HepG2 (cell line): ENCODE measurements around the gene GUK1.

Source experiments
- ADNP ChIP-seq: sonication (generic); formaldehyde crosslinking; IDR thresholded peaks from 2 replicates; pipeline ENCODE4 v1.4.0; 2020; ENCODE audit warnings: missing genetic modification reagents
- AGO1 ChIP-seq: fragments of 200-400 bp; formaldehyde crosslinking; IDR thresholded peaks from 2 replicates; pipeline ENCODE4 v1.6.1; 2017; ENCODE audit warnings: mild to moderate bottlenecking, low read depth, low read length, moderate library complexity; ENCODE audit not compliant: poor library complexity, severe bottlenecking
- ATRX ChIP-seq: sonication (generic); formaldehyde crosslinking; IDR thresholded peaks from 2 replicates; pipeline ENCODE4 v1.4.0; 2020; ENCODE audit warnings: missing genetic modification reagents, borderline replicate concordance
- DMTF1 ChIP-seq: sonication (generic); formaldehyde crosslinking; IDR thresholded peaks from 2 replicates; pipeline ENCODE4 v1.4.0; 2020; ENCODE audit warnings: mild to moderate bottlenecking, missing genetic modification reagents
- ELF1 ChIP-seq: sonication (generic); formaldehyde crosslinking; IDR thresholded peaks from 2 replicates; pipeline ENCODE4 v1.4.0; 2020; ENCODE audit warnings: missing genetic modification reagents
- ELK4 ChIP-seq: sonication (generic); formaldehyde crosslinking; IDR thresholded peaks from 2 replicates; pipeline ENCODE4 v1.9.0; 2021; ENCODE audit warnings: missing genetic modification reagents, borderline replicate concordance
- EZH2 ChIP-seq: conservative IDR thresholded peaks from 2 replicates; pipeline ENCODE4 v1.6.1; 2012; ENCODE audit warnings: mild to moderate bottlenecking, low read depth, low read length, moderate library complexity
- MBNL3 ChIP-seq: fragments of 250-450 bp; sonication (Bioruptor Pico); conservative IDR thresholded peaks from 2 replicates; pipeline ENCODE4 v1.8.0; 2022; ENCODE audit warnings: mild to moderate bottlenecking, inconsistent platforms
- POLR2A ChIP-seq, 2 experiments: IDR thresholded peaks; 2 replicates each; pipeline ENCODE4 v1.6.1; 2011; ENCODE audit warnings: low read depth in 2 of 2, low read length in 2 of 2, mild to moderate bottlenecking in 1 of 2, moderate library complexity in 1 of 2; ENCODE audit not compliant: insufficient read depth in 1 of 2
- ZFP36L1 ChIP-seq: sonication (generic); formaldehyde crosslinking; IDR thresholded peaks from 2 replicates; pipeline ENCODE4 v1.8.0; 2022; ENCODE audit warnings: mild to moderate bottlenecking, missing genetic modification reagents, moderate library complexity
- ZNF124 ChIP-seq: sonication (generic); formaldehyde crosslinking; IDR thresholded peaks from 2 replicates; pipeline ENCODE4 v1.4.0; 2020; ENCODE audit warnings: missing genetic modification reagents
- ZNF251 ChIP-seq: sonication (generic); formaldehyde crosslinking; IDR thresholded peaks from 2 replicates; pipeline ENCODE4 v1.9.0; 2021; ENCODE audit warnings: mild to moderate bottlenecking, missing genetic modification reagents
- TF ChIP-seq, protein P1 (sequence below): sonication (generic); formaldehyde crosslinking; IDR thresholded peaks from 2 replicates; pipeline ENCODE4 v1.5.0; 2020; ENCODE audit warnings: mild to moderate bottlenecking, missing genetic modification reagents, moderate library complexity
- TF ChIP-seq, protein P2 (sequence below): sonication (generic); formaldehyde crosslinking; IDR thresholded peaks from 2 replicates; pipeline ENCODE4 v1.8.0; 2023; ENCODE audit warnings: mild to moderate bottlenecking, missing genetic modification reagents

DNA sequence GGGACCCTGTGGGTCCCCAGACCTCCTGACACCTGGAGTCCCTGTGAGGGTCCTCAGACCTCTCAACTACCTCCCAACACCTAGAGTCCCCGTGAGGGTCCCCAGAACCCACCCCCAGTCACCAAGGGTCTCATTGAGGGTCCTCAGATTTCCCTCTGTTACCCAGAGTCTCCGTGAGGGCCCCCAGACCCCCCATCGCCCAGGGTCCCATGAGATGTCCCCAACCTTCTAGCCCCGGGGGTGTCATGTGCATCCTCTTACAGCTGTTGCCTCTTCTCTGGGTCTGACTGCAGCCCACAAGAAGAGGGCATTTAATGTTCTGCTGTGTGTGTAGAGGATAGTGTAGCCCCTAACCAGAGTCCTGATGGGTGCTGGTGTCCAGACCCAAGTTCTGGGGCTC is 7.7 kb downstream of the GUK1 start:
- TF ChIP-seq AGO1: no peak
- TF ChIP-seq ZFP36L1 (CRISPR knock-in tag): no peak
- TF ChIP-seq, protein P1, sequence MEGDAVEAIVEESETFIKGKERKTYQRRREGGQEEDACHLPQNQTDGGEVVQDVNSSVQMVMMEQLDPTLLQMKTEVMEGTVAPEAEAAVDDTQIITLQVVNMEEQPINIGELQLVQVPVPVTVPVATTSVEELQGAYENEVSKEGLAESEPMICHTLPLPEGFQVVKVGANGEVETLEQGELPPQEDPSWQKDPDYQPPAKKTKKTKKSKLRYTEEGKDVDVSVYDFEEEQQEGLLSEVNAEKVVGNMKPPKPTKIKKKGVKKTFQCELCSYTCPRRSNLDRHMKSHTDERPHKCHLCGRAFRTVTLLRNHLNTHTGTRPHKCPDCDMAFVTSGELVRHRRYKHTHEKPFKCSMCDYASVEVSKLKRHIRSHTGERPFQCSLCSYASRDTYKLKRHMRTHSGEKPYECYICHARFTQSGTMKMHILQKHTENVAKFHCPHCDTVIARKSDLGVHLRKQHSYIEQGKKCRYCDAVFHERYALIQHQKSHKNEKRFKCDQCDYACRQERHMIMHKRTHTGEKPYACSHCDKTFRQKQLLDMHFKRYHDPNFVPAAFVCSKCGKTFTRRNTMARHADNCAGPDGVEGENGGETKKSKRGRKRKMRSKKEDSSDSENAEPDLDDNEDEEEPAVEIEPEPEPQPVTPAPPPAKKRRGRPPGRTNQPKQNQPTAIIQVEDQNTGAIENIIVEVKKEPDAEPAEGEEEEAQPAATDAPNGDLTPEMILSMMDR (CRISPR knock-in tag): no peak
- no peak for TF ChIP-seq ZNF251 (CRISPR knock-in tag)
- no peak for TF ChIP-seq ATRX (CRISPR knock-in tag)
- TF ChIP-seq, protein P2, sequence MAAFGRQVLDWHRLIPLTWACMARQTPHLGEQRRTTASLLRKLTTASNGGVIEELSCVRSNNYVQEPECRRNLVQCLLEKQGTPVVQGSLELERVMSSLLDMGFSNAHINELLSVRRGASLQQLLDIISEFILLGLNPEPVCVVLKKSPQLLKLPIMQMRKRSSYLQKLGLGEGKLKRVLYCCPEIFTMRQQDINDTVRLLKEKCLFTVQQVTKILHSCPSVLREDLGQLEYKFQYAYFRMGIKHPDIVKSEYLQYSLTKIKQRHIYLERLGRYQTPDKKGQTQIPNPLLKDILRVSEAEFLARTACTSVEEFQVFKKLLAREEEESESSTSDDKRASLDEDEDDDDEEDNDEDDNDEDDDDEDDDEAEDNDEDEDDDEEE (CRISPR knock-in tag): no peak
- no peak for TF ChIP-seq POLR2A (IDR thresholded peaks at IDR 0.05; ENCODE audit: insufficient read depth in 1 of 2, low read depth in 2 of 2, low read length in 2 of 2)
- TF ChIP-seq EZH2: no peak
- TF ChIP-seq ELF1 (CRISPR knock-in tag): no peak
- TF ChIP-seq DMTF1 (CRISPR knock-in tag): no peak
- no peak for TF ChIP-seq ADNP
- no peak for TF ChIP-seq ELK4 (CRISPR knock-in tag)
- TF ChIP-seq MBNL3 (CRISPR knock-in tag): no peak
- no peak for TF ChIP-seq ZNF124 (CRISPR knock-in tag)
